HepG2 (cell line): ENCODE results near the gene GLO1. TPM values are rescaled to one million over a fixed set of nuclear protein-coding genes. Genes with fewer than 3 reads are reported as not detected.

ENCODE experiments used
- CEBPG ChIP-seq: IDR thresholded peaks from 2 replicates; pipeline ENCODE4 v1.6.1; 2016
- HNRNPH1 ChIP-seq: fragments of 200-400 bp; formaldehyde crosslinking; optimal IDR thresholded peaks from 2 replicates; pipeline ENCODE3; 2017; ENCODE audit warnings: mild to moderate bottlenecking, low read depth, low read length
- KLF16 ChIP-seq, 2 experiments: sonication (generic) in 1 of 2; formaldehyde crosslinking in 1 of 2; IDR thresholded peaks; 2 replicates each; pipeline versions ENCODE4 v1.6.1 to v1.8.0; 2016 to 2023; ENCODE audit warnings: missing genetic modification reagents in 2 of 2, missing compliant biosample characterization in 1 of 2
- MED8 ChIP-seq: sonication (generic); formaldehyde crosslinking; IDR thresholded peaks from 2 replicates; pipeline ENCODE4 v1.8.1; 2023; ENCODE audit warnings: mild to moderate bottlenecking, missing genetic modification reagents; ENCODE audit not compliant: insufficient replicate concordance
- MTF1 ChIP-seq: sonication (generic); formaldehyde crosslinking; IDR thresholded peaks from 2 replicates; pipeline ENCODE4 v1.5.0; 2020; ENCODE audit warnings: missing genetic modification reagents
- MYC ChIP-seq: sonication (generic); formaldehyde crosslinking; IDR thresholded peaks from 2 replicates; pipeline ENCODE4 v1.9.0; 2021; ENCODE audit warnings: missing genetic modification reagents, borderline replicate concordance
- PTBP1 ChIP-seq: fragments of 200-400 bp; formaldehyde crosslinking; IDR thresholded peaks from 2 replicates; pipeline ENCODE4 v1.6.1; 2018; ENCODE audit warnings: low read length, low read depth; ENCODE audit not compliant: poor library complexity, severe bottlenecking
- ZNF724P ChIP-seq: sonication (generic); formaldehyde crosslinking; IDR thresholded peaks from 2 replicates; pipeline ENCODE4 v1.8.0; 2022; ENCODE audit warnings: missing genetic modification reagents, borderline replicate concordance
- polyA plus RNA-seq, 8 experiments: library from polyadenylated mRNA; depleted of rRNA in 3 of 8; stranded (reverse) in 7 of 8; unstranded in 1 of 8; fragments of >200 nt; fragmentation: Illumina TruSeq in 4 of 8; extraction: Trizol in 4 of 8; gene quantifications; 2 replicates each; pipeline versions ENCODE4 v1.2.1 to v1.2.3, GENCODE V29; 2011 to 2016; ENCODE audit warnings: low read depth in 4 of 8, missing spikeins in 1 of 8, mixed read lengths in 1 of 8; ENCODE audit not compliant: insufficient read depth in 1 of 8
- total RNA-seq, 5 experiments: library from RNA; depleted of rRNA; stranded (reverse); fragments of >200 nt; fragmentation: Illumina TruSeq; extraction: Trizol; gene quantifications; 2 replicates each; pipeline ENCODE4 v1.2.3, GENCODE V29; 2016; ENCODE audit warnings: low read depth in 1 of 5
- TF ChIP-seq, protein P1 (sequence below), 2 experiments: fragments of 450-650 bp in 1 of 2; sonication (generic) in 1 of 2; formaldehyde crosslinking in 1 of 2; IDR thresholded peaks; 2 replicates each; pipeline versions ENCODE4 v1.6.1 to v1.8.0; 2016 to 2022; ENCODE audit warnings: antibody characterized with exemption in 1 of 2, mild to moderate bottlenecking in 1 of 2, missing genetic modification reagents in 1 of 2

GLO1 gene
- total and polyA plus RNA-seq, 2 of the 13 experiments (the other 11 are each of a cell fraction or from before 2014, with no cell fraction given), result 77.1 to 177 TPM

GRCh38 chr6:38715016-38715689, 12.2 kb upstream of the GLO1 start, which contains the start of gene DNAH8 (continued):
- TF ChIP-seq, protein P1, sequence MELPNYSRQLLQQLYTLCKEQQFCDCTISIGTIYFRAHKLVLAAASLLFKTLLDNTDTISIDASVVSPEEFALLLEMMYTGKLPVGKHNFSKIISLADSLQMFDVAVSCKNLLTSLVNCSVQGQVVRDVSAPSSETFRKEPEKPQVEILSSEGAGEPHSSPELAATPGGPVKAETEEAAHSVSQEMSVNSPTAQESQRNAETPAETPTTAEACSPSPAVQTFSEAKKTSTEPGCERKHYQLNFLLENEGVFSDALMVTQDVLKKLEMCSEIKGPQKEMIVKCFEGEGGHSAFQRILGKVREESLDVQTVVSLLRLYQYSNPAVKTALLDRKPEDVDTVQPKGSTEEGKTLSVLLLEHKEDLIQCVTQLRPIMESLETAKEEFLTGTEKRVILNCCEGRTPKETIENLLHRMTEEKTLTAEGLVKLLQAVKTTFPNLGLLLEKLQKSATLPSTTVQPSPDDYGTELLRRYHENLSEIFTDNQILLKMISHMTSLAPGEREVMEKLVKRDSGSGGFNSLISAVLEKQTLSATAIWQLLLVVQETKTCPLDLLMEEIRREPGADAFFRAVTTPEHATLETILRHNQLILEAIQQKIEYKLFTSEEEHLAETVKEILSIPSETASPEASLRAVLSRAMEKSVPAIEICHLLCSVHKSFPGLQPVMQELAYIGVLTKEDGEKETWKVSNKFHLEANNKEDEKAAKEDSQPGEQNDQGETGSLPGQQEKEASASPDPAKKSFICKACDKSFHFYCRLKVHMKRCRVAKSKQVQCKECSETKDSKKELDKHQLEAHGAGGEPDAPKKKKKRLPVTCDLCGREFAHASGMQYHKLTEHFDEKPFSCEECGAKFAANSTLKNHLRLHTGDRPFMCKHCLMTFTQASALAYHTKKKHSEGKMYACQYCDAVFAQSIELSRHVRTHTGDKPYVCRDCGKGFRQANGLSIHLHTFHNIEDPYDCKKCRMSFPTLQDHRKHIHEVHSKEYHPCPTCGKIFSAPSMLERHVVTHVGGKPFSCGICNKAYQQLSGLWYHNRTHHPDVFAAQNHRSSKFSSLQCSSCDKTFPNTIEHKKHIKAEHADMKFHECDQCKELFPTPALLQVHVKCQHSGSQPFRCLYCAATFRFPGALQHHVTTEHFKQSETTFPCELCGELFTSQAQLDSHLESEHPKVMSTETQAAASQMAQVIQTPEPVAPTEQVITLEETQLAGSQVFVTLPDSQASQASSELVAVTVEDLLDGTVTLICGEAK (IDR thresholded peaks at IDR 0.05), result no peak
- TF ChIP-seq, protein P1 (CRISPR knock-in tag; IDR thresholded peaks at IDR 0.05), result no peak
- no peak for TF ChIP-seq HNRNPH1
- no peak for TF ChIP-seq MTF1 (CRISPR knock-in tag)
- TF ChIP-seq PTBP1, result no peak
- no peak for TF ChIP-seq MED8
- TF ChIP-seq CEBPG (CRISPR knock-in tag), result no peak
- TF ChIP-seq KLF16 (CRISPR knock-in tag; IDR thresholded peaks at IDR 0.05), result no peak
- no peak for TF ChIP-seq MYC (CRISPR knock-in tag)
- no peak for TF ChIP-seq ZNF724P (CRISPR knock-in tag)
- TF ChIP-seq, all 625 proteins: peak for 0
